ENCODE measurements around the gene KLK14.

The KLK14 gene

DNA sequence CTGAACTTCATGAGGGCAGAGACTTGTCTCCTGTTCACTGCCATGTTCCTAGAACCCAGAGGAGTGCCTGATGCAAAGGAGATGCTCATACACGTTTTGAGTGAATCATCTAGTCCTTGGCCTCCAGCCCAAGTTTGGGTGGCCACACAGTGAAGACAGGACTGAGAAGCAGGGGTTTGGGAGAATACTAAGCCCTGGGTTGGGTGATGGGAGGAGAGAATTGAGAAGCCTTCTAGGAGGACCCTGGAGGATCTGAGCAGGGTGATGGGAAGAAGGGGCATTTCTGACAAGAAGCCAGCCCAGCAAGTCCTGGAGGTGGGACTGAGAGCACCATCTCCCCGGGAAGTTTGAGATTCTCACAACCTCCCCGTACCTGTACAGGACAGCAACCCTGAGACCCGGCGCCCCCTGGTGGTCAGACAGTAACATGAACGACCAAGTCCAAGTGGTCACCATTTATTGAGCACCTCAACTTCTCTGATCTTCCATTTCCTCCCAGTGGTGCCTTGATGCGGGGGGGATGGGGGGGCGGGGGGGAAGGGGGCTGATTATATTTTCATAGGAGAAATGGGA is 14.6 kb upstream of the KLK14 start:
- peak; percentile 77 for TF ChIP-seq CTCF (IDR thresholded peaks at IDR 0.05; ENCODE audit: control extremely low read depth, extremely low read depth, low read depth, missing control alignments)
- DNase-seq (ENCODE audit: extremely low spot score): peak; percentile 81
- CTCF ChIA-PET: interaction anchor here (1.1 to 3.7 kb wide), 7 partner anchors 7 to 175 kb away, joined by 3 to 19 read pairs (median 9); partner anchors contain the start of gene KLK10
- POLR2A ChIA-PET: no interaction called here

DNA sequence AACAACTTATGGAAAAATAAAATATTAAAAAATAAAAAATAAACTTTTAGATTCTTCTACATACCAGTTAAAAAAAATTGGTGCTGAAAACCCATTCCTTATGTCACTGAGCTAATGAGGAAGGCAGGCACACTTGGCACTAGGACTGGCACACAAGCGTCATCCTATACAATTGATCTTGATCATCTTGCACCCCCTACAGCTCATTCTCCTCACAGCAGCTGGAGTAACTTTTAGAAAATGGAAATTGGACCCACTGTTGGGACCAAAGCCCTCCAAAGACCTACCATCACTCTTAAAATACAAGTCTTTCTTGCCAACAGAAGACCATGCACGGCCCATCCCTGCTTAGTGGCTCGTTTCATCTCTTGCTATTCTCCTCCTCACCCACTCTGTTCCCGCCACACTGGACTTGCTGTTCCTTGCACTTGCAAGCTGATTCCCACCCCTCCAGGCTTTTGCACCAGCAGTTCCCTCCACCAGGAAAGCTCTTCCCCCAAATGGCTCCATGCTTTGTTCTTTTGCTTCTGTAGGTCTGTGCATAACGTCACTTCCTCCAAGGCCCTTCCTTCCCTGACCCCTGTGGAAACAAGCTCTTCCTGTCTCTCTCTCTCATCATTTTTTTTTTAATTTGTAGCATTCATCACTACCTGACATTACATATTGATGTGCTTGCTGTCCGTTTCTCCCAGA is 13.9 kb upstream of the KLK14 start:
- ChIA-PET CTCF (interaction anchor here (0.9 to 3.7 kb wide), 10 partner anchors 8 to 383 kb away, joined by 3 to 19 read pairs (median 4); partner anchors contain the start of gene KLK10), POLR2A (interaction anchor here (0.6 kb wide), 1 partner anchor 219 kb away, joined by 4 read pairs; no protein-coding TSS in a partner anchor)
- DNase-seq (ENCODE audit: extremely low spot score): no peak
- TF ChIP-seq CTCF (IDR thresholded peaks at IDR 0.05; ENCODE audit: control extremely low read depth, extremely low read depth, low read depth, missing control alignments): no peak

DNA sequence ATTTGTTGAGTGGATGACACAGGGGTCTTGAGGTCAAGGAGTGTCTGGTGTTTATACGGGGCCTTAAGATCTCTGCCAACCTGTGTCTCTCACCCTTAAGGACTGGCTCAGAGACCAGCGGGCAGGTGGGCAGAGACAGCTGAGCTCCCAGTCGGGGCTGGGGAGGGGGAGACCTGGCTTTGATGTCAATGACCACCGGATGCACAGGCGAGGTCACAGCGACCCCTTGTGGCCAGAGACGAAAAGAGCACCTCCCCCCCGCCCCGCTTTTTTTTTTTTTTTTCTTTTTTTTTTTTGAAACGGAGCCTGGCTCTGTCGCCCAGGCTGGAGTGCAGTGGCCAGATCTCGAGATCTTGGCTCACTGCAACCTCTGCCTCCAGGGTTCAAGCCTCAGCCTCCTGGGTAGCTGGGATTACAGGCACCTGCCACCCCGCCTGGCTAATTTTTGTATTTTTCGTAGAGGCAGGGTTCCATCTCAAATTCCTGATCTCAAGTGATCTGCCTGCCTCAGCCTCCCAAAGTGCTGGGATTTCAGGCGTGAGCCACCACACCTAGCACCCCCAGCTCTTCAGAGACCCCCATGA is 12.1 kb upstream of the KLK14 start:
- peak; percentile 59 for TF ChIP-seq CTCF (IDR thresholded peaks at IDR 0.05; ENCODE audit: control extremely low read depth, extremely low read depth, low read depth, missing control alignments)
- DNase-seq (ENCODE audit: extremely low spot score): peak; percentile 72
- ChIA-PET POLR2A (no interaction called here), CTCF (interaction anchor here (1.1 to 3.7 kb wide), 5 partner anchors 10 to 736 kb away, joined by 3 to 19 read pairs (median 3); partner anchors contain the start of gene KLK10)

DNA sequence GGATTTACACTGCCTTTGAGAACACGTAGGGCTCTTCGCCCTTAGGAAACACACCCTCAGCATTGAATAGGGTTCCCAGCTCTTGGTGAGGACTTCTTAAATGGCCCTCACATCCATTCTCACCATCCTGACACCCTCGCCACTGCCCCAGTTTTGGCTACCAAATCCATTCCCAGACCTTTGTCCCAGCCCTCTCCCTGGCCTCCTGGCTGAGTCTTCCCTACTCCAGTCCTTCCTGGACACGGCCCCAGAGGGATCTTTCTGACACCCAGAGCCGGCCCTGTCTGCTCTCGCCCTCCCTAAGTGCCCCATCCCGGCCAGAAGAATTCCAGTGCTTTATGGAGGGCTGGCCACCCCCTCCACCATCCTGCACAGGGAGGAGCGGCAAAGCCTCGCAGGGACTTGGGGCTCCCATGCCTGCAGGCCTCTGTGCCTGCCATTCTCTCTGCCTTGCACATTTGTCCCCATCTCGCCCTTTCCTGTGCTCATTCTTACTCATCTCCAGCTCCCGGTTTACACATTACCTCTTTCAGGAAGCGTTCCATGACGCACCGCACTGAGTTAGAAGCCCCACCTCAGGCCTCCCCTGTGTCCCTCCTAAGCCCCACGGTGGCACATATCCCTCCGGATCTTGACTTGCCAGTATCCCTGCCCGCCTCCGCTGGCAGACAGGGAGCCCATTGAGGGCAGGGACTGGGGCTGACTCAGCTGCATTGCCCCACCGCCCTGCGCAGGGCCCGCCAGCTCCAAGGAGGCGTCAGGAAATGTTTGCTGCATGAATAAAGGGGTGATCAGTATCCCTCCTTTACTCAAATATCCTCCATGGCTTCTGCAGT is 11.0 kb upstream of the KLK14 start:
- TF ChIP-seq CTCF (IDR thresholded peaks at IDR 0.05; ENCODE audit: control extremely low read depth, extremely low read depth, low read depth, missing control alignments): no peak
- DNase-seq (ENCODE audit: extremely low spot score): no peak
- ChIA-PET POLR2A (no interaction called here), CTCF (interaction anchor here (1.1 to 3.7 kb wide), 4 partner anchors 11 to 424 kb away, joined by 3 to 19 read pairs (median 9); partner anchors contain the start of gene KLK10)

DNA sequence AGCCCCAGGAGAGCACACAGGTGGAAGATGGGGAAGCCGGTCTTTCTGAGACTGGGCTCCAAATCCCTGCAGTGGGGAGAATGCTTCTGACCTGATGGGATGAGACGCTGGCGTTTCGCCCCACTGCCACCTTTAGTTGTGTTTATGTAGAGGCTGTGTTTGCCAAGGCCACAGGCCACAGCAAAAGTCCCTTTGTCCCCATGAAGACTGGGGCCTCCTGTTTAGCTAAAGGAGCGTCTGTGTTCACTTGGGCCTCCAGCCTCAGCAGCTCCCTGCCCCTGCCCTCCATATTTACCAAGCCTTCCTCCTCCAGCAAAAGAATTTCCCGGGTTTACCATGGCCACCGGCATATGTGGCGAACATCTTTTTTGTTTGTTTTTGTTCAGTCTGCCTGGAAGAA is 10.4 kb upstream of the KLK14 start:
- CTCF ChIA-PET: no interaction called here

More for the DNA sequence above, 10.4 kb upstream of the KLK14 start:
- TF ChIP-seq CTCF (IDR thresholded peaks at IDR 0.05; ENCODE audit: control extremely low read depth, extremely low read depth, low read depth, missing control alignments): no peak
- POLR2A ChIA-PET: no interaction called here
- no peak for DNase-seq (ENCODE audit: extremely low spot score)

Measured in GM10248 (cell line).